KMS-11 (cell line): ENCODE results near the gene POLR1E.

Source experiments
- H2AFZ ChIP-seq: fragments of 200-600 bp; sonication (generic); 2 replicates; pipeline ENCODE4 v1.6.1; 2016; ENCODE audit warnings: antibody characterized with exemption, mixed run types, low read depth
- H3K27ac ChIP-seq: fragments of 200-600 bp; sonication (generic); 2 replicates; pipeline ENCODE4 v1.6.1; 2016; ENCODE audit warnings: mild to moderate bottlenecking, mixed run types
- H3K27me3 ChIP-seq: fragments of 200-600 bp; sonication (generic); 2 replicates; pipeline ENCODE4 v1.6.1; 2017; ENCODE audit warnings: mild to moderate bottlenecking, low read depth, mixed run types, moderate library complexity; ENCODE audit not compliant: insufficient read depth
- H3K36me3 ChIP-seq: fragments of 200-600 bp; sonication (generic); 2 replicates; pipeline ENCODE4 v1.6.1; 2017; ENCODE audit warnings: mild to moderate bottlenecking, mixed run types; ENCODE audit not compliant: insufficient read depth
- H3K4me1 ChIP-seq: fragments of 200-600 bp; sonication (generic); 2 replicates; pipeline ENCODE4 v1.6.1; 2016; ENCODE audit warnings: mild to moderate bottlenecking, low read depth, mixed run types; ENCODE audit not compliant: poor library complexity, severe bottlenecking
- H3K4me2 ChIP-seq: fragments of 200-600 bp; sonication (generic); 2 replicates; pipeline ENCODE4 v1.7.0; 2016; ENCODE audit warnings: mild to moderate bottlenecking, mixed run types
- H3K4me3 ChIP-seq: fragments of 200-600 bp; sonication (generic); IDR thresholded peaks from 2 replicates; pipeline ENCODE4 v1.6.1; 2017; ENCODE audit warnings: low read depth, low read length, mixed read lengths; ENCODE audit not compliant: insufficient read depth
- H3K79me2 ChIP-seq: fragments of 200-600 bp; sonication (generic); 2 replicates; pipeline ENCODE4 v1.6.1; 2016; ENCODE audit warnings: low read depth, mixed run types; ENCODE audit not compliant: insufficient read depth
- H3K9ac ChIP-seq: fragments of 200-600 bp; sonication (generic); 2 replicates; pipeline ENCODE4 v1.6.1; 2016; ENCODE audit warnings: mild to moderate bottlenecking, mixed run types
- H4K20me1 ChIP-seq: fragments of 200-600 bp; sonication (generic); 2 replicates; pipeline ENCODE4 v1.6.1; 2016; ENCODE audit warnings: mild to moderate bottlenecking, mixed run types; ENCODE audit not compliant: insufficient read depth
- TF ChIP-seq, protein P1 (sequence below): fragments of 200-600 bp; sonication (generic); conservative IDR thresholded peaks from 2 replicates; pipeline ENCODE4 v1.6.1; 2017; ENCODE audit warnings: low read depth, mild to moderate bottlenecking, antibody characterized with exemption, low read length, moderate library complexity, mixed read lengths

Gene POLR1E

DNA sequence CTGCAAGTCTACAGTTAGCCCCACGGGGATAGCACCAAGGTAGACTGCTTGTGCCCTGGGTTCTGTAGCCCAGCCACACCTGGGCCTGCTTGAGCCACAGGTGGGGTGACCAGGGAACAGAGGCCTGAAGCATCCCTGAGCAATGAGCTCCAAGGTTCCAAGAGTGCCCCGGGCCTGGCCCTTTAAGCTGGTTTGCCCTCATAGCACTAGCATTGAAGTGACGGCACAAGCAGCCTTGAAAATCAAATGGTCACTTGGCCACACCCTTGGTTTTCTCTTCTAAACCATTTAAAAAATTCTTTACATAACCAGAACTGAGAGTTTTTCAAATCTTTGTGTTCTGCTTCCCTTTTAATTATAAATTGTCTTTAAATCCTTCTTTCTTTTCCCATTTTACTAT is 65.7 kb downstream of the POLR1E start:
- H3K4me1 ChIP-seq, result peaks cover 19% of the 10 kb centered on the region
- no peaks in the 10 kb centered on the region for H3K79me2 ChIP-seq
- no peak overlapping the region for H2AFZ ChIP-seq
- H3K4me2 ChIP-seq, result no peak overlapping the region
- H3K9ac ChIP-seq, result no peak overlapping the region
- no peak overlapping the region for H3K27ac ChIP-seq
- TF ChIP-seq, protein P1, sequence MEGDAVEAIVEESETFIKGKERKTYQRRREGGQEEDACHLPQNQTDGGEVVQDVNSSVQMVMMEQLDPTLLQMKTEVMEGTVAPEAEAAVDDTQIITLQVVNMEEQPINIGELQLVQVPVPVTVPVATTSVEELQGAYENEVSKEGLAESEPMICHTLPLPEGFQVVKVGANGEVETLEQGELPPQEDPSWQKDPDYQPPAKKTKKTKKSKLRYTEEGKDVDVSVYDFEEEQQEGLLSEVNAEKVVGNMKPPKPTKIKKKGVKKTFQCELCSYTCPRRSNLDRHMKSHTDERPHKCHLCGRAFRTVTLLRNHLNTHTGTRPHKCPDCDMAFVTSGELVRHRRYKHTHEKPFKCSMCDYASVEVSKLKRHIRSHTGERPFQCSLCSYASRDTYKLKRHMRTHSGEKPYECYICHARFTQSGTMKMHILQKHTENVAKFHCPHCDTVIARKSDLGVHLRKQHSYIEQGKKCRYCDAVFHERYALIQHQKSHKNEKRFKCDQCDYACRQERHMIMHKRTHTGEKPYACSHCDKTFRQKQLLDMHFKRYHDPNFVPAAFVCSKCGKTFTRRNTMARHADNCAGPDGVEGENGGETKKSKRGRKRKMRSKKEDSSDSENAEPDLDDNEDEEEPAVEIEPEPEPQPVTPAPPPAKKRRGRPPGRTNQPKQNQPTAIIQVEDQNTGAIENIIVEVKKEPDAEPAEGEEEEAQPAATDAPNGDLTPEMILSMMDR, result no peak
- no peaks in the 10 kb centered on the region for H3K36me3 ChIP-seq
- H3K27me3 ChIP-seq, result no peaks in the 10 kb centered on the region
- no peaks in the 10 kb centered on the region for H4K20me1 ChIP-seq
- H3K4me3 ChIP-seq, result no peak overlapping the region

DNA sequence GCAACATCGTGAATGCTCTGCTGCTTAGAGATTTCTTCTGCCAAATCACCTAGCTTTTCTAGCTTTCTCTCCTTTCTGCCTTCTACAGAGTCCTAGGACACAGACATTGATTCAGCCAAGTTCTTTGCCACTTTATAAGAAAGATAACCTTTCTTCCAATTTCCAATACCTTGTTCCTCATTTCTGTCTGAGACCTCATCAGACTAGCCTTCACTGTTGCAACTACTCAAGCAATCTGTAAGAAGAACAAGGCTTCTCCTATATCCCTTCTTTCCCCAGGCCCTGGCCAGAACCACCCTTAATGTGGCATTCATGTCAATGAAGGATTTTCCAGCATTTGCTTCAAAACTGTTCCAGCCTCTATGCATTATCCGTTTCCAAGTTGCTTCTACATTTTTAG is 66.1 kb downstream of the POLR1E start:
- Histone ChIP-seq H4K20me1 (no peaks in the 10 kb centered on the region), H3K79me2 (no peaks in the 10 kb centered on the region), H3K27me3 (no peaks in the 10 kb centered on the region), H3K4me3 (no peak overlapping the region), H2AFZ (no peak overlapping the region), H3K27ac (no peak overlapping the region), H3K36me3 (no peaks in the 10 kb centered on the region), H3K4me2 (no peak overlapping the region), H3K9ac (no peak overlapping the region), H3K4me1 (peaks cover 19% of the 10 kb centered on the region)
- TF ChIP-seq, protein P1, result no peak
